Loucy (cell line): ENCODE measurements around the gene ADAM8.

Source experiments
- EZH2phosphoT487 ChIP-seq: fragments of 200-600 bp; IDR thresholded peaks from 2 replicates; pipeline ENCODE4 v1.6.1; 2018; ENCODE audit warnings: antibody characterized with exemption, mild to moderate bottlenecking, moderate library complexity, borderline replicate concordance
- TF ChIP-seq, protein P1 (sequence below): fragments of 200-600 bp; sonication (generic); conservative IDR thresholded peaks from 2 replicates; pipeline ENCODE4 v1.5.1; 2014; ENCODE audit warnings: mild to moderate bottlenecking, antibody characterized with exemption, low read length

- TF ChIP-seq, protein P1, sequence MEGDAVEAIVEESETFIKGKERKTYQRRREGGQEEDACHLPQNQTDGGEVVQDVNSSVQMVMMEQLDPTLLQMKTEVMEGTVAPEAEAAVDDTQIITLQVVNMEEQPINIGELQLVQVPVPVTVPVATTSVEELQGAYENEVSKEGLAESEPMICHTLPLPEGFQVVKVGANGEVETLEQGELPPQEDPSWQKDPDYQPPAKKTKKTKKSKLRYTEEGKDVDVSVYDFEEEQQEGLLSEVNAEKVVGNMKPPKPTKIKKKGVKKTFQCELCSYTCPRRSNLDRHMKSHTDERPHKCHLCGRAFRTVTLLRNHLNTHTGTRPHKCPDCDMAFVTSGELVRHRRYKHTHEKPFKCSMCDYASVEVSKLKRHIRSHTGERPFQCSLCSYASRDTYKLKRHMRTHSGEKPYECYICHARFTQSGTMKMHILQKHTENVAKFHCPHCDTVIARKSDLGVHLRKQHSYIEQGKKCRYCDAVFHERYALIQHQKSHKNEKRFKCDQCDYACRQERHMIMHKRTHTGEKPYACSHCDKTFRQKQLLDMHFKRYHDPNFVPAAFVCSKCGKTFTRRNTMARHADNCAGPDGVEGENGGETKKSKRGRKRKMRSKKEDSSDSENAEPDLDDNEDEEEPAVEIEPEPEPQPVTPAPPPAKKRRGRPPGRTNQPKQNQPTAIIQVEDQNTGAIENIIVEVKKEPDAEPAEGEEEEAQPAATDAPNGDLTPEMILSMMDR = no peak
- no peak for TF ChIP-seq EZH2phosphoT487
Observed at GRCh38 chr10:133251388-133252222, 25.1 kb downstream of the ADAM8 start.
